ENCODE data around the gene FBLN1.

DNA sequence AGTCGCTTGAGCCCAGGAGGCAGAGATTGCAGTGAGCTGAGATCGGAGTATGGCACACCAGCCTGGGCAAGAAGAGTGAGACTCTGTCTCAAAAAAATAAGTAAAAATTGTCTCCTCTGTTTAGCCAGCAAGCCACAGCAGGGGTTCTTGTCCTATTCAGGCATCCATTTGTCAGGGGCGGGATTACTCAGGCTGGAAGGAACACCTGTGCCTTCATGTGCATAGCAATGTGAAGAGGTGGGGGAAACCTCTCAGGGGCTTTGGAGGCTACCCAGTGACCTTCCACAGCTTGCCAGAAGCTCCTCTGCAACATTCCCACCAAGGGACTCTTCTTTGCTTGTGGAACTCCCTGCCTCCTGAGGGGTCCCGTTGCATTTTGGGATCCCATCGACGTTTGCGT is 63.3 kb downstream of the FBLN1 start:
- TF ChIP-seq PAX5 (IDR thresholded peaks at IDR 0.05; ENCODE audit: insufficient read depth, low read length, severe bottlenecking) = no peak
- TF ChIP-seq SPI1 (IDR thresholded peaks at IDR 0.05; ENCODE audit: low read depth, low read length) = no peak
- no peak for TF ChIP-seq POLR2A (IDR thresholded peaks at IDR 0.05; ENCODE audit: low read depth, low read length)
- TF ChIP-seq TAF1 (IDR thresholded peaks at IDR 0.05; ENCODE audit: low read depth, low read length) = no peak
- no peak for TF ChIP-seq POLR2AphosphoS5 (IDR thresholded peaks at IDR 0.05; ENCODE audit: low read depth, low read length)

Data from GM12891 (cell line).